SK-N-SH (cell line): ENCODE data around the gene PBX1. TPM values are rescaled to one million over a fixed set of nuclear protein-coding genes. Genes with fewer than 3 reads are reported as not detected.

Source experiments
- CTCF ChIA-PET: fragments of 300-600, 350-600 bp; formaldehyde crosslinking; extraction: SDS; loops from one replicate; lab custom pipeline; 2021; lab: Yijun Ruan, JAX
- POLR2A ChIA-PET: fragments of 350-600 bp; sonication (Branson Sonifier 250); formaldehyde crosslinking; extraction: SDS; loops from one replicate; lab custom pipeline; 2020; ENCODE audit warnings: antibody characterized with exemption, inconsistent platforms; lab: Yijun Ruan, JAX
- DNase-seq: peaks from one replicate; pipeline ENCODE4 v3.0.0; 2012
- H2AFZ ChIP-seq: fragments of 200-600 bp; sonication (generic); 2 replicates; pipeline ENCODE4 v1.8.1; 2016; ENCODE audit warnings: antibody characterized with exemption, mild to moderate bottlenecking, low read depth
- H3F3A ChIP-seq: fragments of 200-600 bp; sonication (generic); replicated peaks from 2 replicates; pipeline ENCODE3; 2016; ENCODE audit warnings: antibody characterized with exemption, mild to moderate bottlenecking; ENCODE audit not compliant: insufficient read depth
- H3K27ac ChIP-seq, 2 experiments: fragments of 200-500 bp in 1 of 2; fragments of 200-600 bp in 1 of 2; sonication (Bioruptor generic) in 1 of 2; sonication (generic), shearing (Covaris generic) in 1 of 2; 2 replicates each; pipeline versions ENCODE4 v1.5.1 to v1.6.1; 2014 to 2016; ENCODE audit warnings: low read depth in 2 of 2, inconsistent platforms in 1 of 2, low read length in 1 of 2, mild to moderate bottlenecking in 1 of 2, mixed read lengths in 1 of 2
- H3K27me3 ChIP-seq: fragments of 200-600 bp; sonication (generic), shearing (Covaris generic); 2 replicates; pipeline ENCODE4 v1.6.1; 2016; ENCODE audit warnings: mixed run types; ENCODE audit not compliant: insufficient read depth
- H3K36me3 ChIP-seq, 2 experiments: fragments of 200-500 bp in 1 of 2; fragments of 200-600 bp in 1 of 2; sonication (Bioruptor generic) in 1 of 2; sonication (generic) in 1 of 2; replicated peaks in 1 of 2; 2 replicates each; pipeline versions ENCODE3 to v1.5.1; 2014 to 2016; ENCODE audit warnings: low read length in 1 of 2, mild to moderate bottlenecking in 1 of 2; ENCODE audit not compliant: insufficient read depth in 2 of 2, control insufficient read depth in 1 of 2
- H3K4me1 ChIP-seq, 2 experiments: fragments of 200-500 bp in 1 of 2; fragments of 200-600 bp in 1 of 2; sonication (Bioruptor generic) in 1 of 2; sonication (generic), shearing (Covaris generic) in 1 of 2; 2 replicates each; pipeline versions ENCODE4 v1.5.1 to v1.6.1; 2014 to 2016; ENCODE audit warnings: low read depth in 1 of 2, low read length in 1 of 2, mixed run types in 1 of 2; ENCODE audit not compliant: insufficient read depth in 2 of 2, control insufficient read depth in 1 of 2
- H3K4me2 ChIP-seq: fragments of 200-600 bp; sonication (generic), shearing (Covaris generic); 2 replicates; pipeline ENCODE4 v1.6.1; 2017; ENCODE audit warnings: mixed run types
- H3K4me3 ChIP-seq, 2 experiments: fragments of 200-500 bp in 1 of 2; fragments of 200-600 bp in 1 of 2; sonication (Bioruptor generic) in 1 of 2; sonication (generic), shearing (Covaris generic) in 1 of 2; 2 replicates each; pipeline versions ENCODE4 v1.5.1 to v1.8.1; 2014 to 2016; ENCODE audit warnings: low read depth in 2 of 2, inconsistent platforms in 1 of 2, low read length in 1 of 2, mild to moderate bottlenecking in 1 of 2, mixed read lengths in 1 of 2, moderate library complexity in 1 of 2
- H3K79me2 ChIP-seq: fragments of 200-600 bp; sonication (generic); 2 replicates; pipeline ENCODE4 v1.8.1; 2017; ENCODE audit warnings: mild to moderate bottlenecking; ENCODE audit not compliant: insufficient read depth
- H3K9ac ChIP-seq: fragments of 200-600 bp; sonication (generic); 2 replicates; pipeline ENCODE4 v1.6.1; 2017; ENCODE audit warnings: mixed run types
- H3K9me2 ChIP-seq: fragments of 200-600 bp; sonication (generic); 2 replicates; pipeline ENCODE4 v1.6.1; 2017; ENCODE audit warnings: mixed run types
- H3K9me3 ChIP-seq: fragments of 200-600 bp; sonication (generic); 2 replicates; pipeline ENCODE4 v1.6.1; 2017; ENCODE audit warnings: mixed run types, mild to moderate bottlenecking, moderate library complexity
- H4K20me1 ChIP-seq: fragments of 200-600 bp; sonication (generic); 2 replicates; pipeline ENCODE4 v1.6.1; 2017; ENCODE audit warnings: mild to moderate bottlenecking, mixed run types; ENCODE audit not compliant: insufficient read depth
- GABPA ChIP-seq: IDR thresholded peaks from 2 replicates; pipeline ENCODE4 v1.4.0; 2012; ENCODE audit warnings: low read depth, mild to moderate bottlenecking
- MEF2A ChIP-seq: IDR thresholded peaks from 2 replicates; pipeline ENCODE4 v1.4.0; 2012; ENCODE audit warnings: low read depth, borderline replicate concordance
- PBX3 ChIP-seq: IDR thresholded peaks from 2 replicates; pipeline ENCODE4; 2012
- RCOR1 ChIP-seq: fragments of 150-350 bp; IDR thresholded peaks from 2 replicates; pipeline ENCODE4 v1.6.1; 2017; ENCODE audit warnings: antibody characterized with exemption, low read length
- TCF12 ChIP-seq: IDR thresholded peaks from 2 replicates; pipeline ENCODE4 v1.4.0; 2012
- YY1 ChIP-seq: IDR thresholded peaks from 2 replicates; pipeline ENCODE4 v1.4.0; 2012; ENCODE audit warnings: low read depth, mild to moderate bottlenecking
- WGBS: methylation state at CpG from one replicate; pipeline ENCODE4 v1.1.6; 2017; ENCODE audit warnings: low lambda C conversion rate; 5-methylcytosine and 5-hydroxymethylcytosine counted together
- polyA plus RNA-seq, 3 experiments: library from polyadenylated mRNA; depleted of rRNA; stranded (reverse); fragments of >200 nt; gene quantifications; 2 replicates each; pipeline ENCODE4 v1.2.3, GENCODE V29; 2012

Gene PBX1
- polyA plus RNA-seq, 1 of the 3 experiments (the other 2 are of a cell fraction) = 27.0 TPM

GRCh38 chr1:164787834-164788231 lies 228.8 kb downstream of the PBX1 start:
- Histone ChIP-seq H3F3A (no peaks in the 10 kb centered on the region), H3K27ac (no peak overlapping the region), H3K4me3 (no peak overlapping the region), H3K9ac (no peak overlapping the region), H3K9me2 (no peaks in the 10 kb centered on the region), H3K4me1 (peaks cover 14 to 18% of the 10 kb centered on the region in 2 experiments; a peak in 3 of 4 replicates), H2AFZ (no peak overlapping the region), H3K36me3 (peaks cover 0 to 3% of the 10 kb centered on the region in 2 experiments), H3K79me2 (no peaks in the 10 kb centered on the region), H3K27me3 (no peaks in the 10 kb centered on the region), H3K4me2 (no peak overlapping the region), H3K9me3 (no peaks in the 10 kb centered on the region), H4K20me1 (no peaks in the 10 kb centered on the region)
- no peak for DNase-seq
- ChIA-PET POLR2A (no interaction called here), CTCF (interaction anchor here (0.6 to 4.5 kb wide), 75 partner anchors 8 to 1429 kb away, joined by 3 to 40 read pairs (median 4); partner anchors contain the start of gene PBX1)
- WGBS = 78% methylated on average over 8 of the region's 8 CpGs
- TF ChIP-seq GABPA (no peak), PBX3 (peak; percentile 47), TCF12 (0 out of 2 replicates have a peak, but pooled peaks have one; percentile 4)

GRCh38 chr1:164790081-164790480 lies 231.1 kb downstream of the PBX1 start:
- POLR2A ChIA-PET = no interaction called here
- Histone ChIP-seq H2AFZ (no peak overlapping the region), H3K9me2 (no peaks in the 10 kb centered on the region), H4K20me1 (no peaks in the 10 kb centered on the region), H3K4me1 (peaks cover 18 to 21% of the 10 kb centered on the region in 2 experiments; a peak in 3 of 4 replicates), H3K27me3 (no peaks in the 10 kb centered on the region), H3K4me3 (no peak overlapping the region), H3K9me3 (no peaks in the 10 kb centered on the region), H3K27ac (no peak overlapping the region), H3K9ac (no peak overlapping the region), H3K4me2 (no peak overlapping the region), H3F3A (no peaks in the 10 kb centered on the region), H3K79me2 (no peaks in the 10 kb centered on the region), H3K36me3 (peaks cover 0 to 5% of the 10 kb centered on the region in 2 experiments)
- CTCF ChIA-PET = interaction anchor here (1.7 to 4.5 kb wide), 2 partner anchors 116 to 624 kb away, joined by 5 to 40 read pairs; no protein-coding TSS in a partner anchor
- WGBS = 86% methylated on average over 6 of the region's 6 CpGs
- no peak for DNase-seq
- TF ChIP-seq RCOR1 = no peak
- TF ChIP-seq MEF2A = no peak

GRCh38 chr1:164792410-164793004 lies 233.5 kb downstream of the PBX1 start:
- H3K27me3 ChIP-seq = no peaks in the 10 kb centered on the region
- DNase-seq = no peak
- no peak overlapping the region for H3K4me3 ChIP-seq
- no peaks in the 10 kb centered on the region for H3K79me2 ChIP-seq
- no peak overlapping the region for H2AFZ ChIP-seq
- POLR2A ChIA-PET = no interaction called here
- H3K4me1 ChIP-seq = peaks cover 4 to 7% of the 10 kb centered on the region in 2 experiments; a peak in 2 of 4 replicates
- H3K27ac ChIP-seq = no peak overlapping the region
- H3K9me2 ChIP-seq = no peaks in the 10 kb centered on the region
- H3K9me3 ChIP-seq = no peaks in the 10 kb centered on the region
- WGBS = 96% methylated on average over 17 of the region's 21 CpGs
- H4K20me1 ChIP-seq = no peaks in the 10 kb centered on the region
- H3F3A ChIP-seq = no peaks in the 10 kb centered on the region
- TF ChIP-seq TCF12 (no peak), YY1 (no peak)
- TF ChIP-seq, all 33 proteins: peak for 0
- Histone ChIP-seq H3K4me2 (no peak overlapping the region), H3K9ac (no peak overlapping the region), H3K36me3 (peaks cover 0 to 5% of the 10 kb centered on the region in 2 experiments)
- CTCF ChIA-PET = interaction anchor here (0.9 kb wide), 1 partner anchor 11 kb away, joined by 3 read pairs; no protein-coding TSS in a partner anchor
